Vagina (tissue), 2 donors: ENCODE measurements around the gene ITIH1.

Source experiments
- POLR2AphosphoS5 ChIP-seq, 2 donors: sonication (generic); formaldehyde crosslinking; IDR thresholded peaks; one replicate each; pipeline ENCODE4 v1.9.0; 2017; ENCODE audit warnings: antibody characterized with exemption in 2 of 2, mild to moderate bottlenecking in 2 of 2, low read depth in 1 of 2; ENCODE audit not compliant: insufficient read depth in 1 of 2
- TF ChIP-seq, protein P1 (sequence below), 3 experiments: fragments of 450-650 bp in 2 of 3; fragments of 200-600 bp in 1 of 3; sonication (generic) in 1 of 3; IDR thresholded peaks; one replicate each; pipeline ENCODE4 v1.5.1; 2017 to 2019; ENCODE audit warnings: antibody characterized with exemption in 3 of 3, mild to moderate bottlenecking in 2 of 3, moderate library complexity in 2 of 3

DNA sequence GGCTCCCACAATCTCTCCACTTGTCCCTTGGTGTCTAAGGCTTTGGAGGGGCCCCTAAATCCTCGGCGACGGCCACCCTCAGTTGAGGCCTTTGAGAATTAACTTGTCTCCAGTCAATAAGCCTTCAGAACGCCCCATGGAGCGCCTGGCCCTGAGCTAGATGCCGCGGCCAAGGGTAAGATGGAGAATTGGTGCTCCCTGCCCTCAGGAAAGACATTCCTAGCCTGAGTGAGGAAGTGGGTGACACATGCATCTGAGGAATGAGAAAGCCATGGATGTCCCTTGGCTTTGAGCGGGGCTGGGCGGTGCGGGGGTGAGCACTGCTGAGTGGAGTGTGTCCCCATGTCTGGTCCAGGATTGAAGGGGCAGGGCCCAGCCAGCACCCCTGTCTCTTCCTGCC, 39.8 kb downstream of the ITIH1 start:
- TF ChIP-seq, protein P1, sequence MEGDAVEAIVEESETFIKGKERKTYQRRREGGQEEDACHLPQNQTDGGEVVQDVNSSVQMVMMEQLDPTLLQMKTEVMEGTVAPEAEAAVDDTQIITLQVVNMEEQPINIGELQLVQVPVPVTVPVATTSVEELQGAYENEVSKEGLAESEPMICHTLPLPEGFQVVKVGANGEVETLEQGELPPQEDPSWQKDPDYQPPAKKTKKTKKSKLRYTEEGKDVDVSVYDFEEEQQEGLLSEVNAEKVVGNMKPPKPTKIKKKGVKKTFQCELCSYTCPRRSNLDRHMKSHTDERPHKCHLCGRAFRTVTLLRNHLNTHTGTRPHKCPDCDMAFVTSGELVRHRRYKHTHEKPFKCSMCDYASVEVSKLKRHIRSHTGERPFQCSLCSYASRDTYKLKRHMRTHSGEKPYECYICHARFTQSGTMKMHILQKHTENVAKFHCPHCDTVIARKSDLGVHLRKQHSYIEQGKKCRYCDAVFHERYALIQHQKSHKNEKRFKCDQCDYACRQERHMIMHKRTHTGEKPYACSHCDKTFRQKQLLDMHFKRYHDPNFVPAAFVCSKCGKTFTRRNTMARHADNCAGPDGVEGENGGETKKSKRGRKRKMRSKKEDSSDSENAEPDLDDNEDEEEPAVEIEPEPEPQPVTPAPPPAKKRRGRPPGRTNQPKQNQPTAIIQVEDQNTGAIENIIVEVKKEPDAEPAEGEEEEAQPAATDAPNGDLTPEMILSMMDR (IDR thresholded peaks at IDR 0.05), result no peak
- TF ChIP-seq POLR2AphosphoS5 (IDR thresholded peaks at IDR 0.05; ENCODE audit: insufficient read depth in 1 of 2, low read depth in 1 of 2), result no peak
